Stimulated activated CD4-positive, alpha-beta T cell treated with anti-CD3 and anti-CD28 coated beads, Interleukin-1b, Interleukin-23, amount 100 ng/mL, for 48 hours (primary cell): ENCODE measurements around the gene ZFP91.
"Not testable (repeated sequence)": the region's sequence is repeated elsewhere in the genome, so short reads cannot be mapped to it uniquely, and the experiment has no call there.

Source experiments
- DNase-seq: peaks from one replicate; pipeline ENCODE4 v3.0.0-alpha.2; 2020

Gene ZFP91

GRCh38 chr11:58578635-58579191 lies at the start of gene ZFP91:
TSS of gene ZFP91 (plus strand) at chr11:58579063. CDS start at chr11:58579282, 219 bp downstream.
- peak; percentile 97 for DNase-seq

- DNase-seq, result no peak
Measured at GRCh38 chr11:58530236-58530635, 48.6 kb upstream of the ZFP91 start.

- no peak for DNase-seq
Measured at GRCh38 chr11:58531865-58532341, 47.0 kb upstream of the ZFP91 start.

- no peak for DNase-seq
Measured at GRCh38 chr11:58546841-58547240, 32.0 kb upstream of the ZFP91 start.

GRCh38 chr11:58549644-58550043 lies 29.2 kb upstream of the ZFP91 start:
- DNase-seq, result no peak

GRCh38 chr11:58560842-58561241 lies 18.0 kb upstream of the ZFP91 start:
- DNase-seq, result no peak

GRCh38 chr11:58561394-58562098 lies 17.3 kb upstream of the ZFP91 start:
- DNase-seq, result no peak

GRCh38 chr11:58562375-58562800 lies 16.5 kb upstream of the ZFP91 start:
- DNase-seq, result no peak

GRCh38 chr11:58564231-58564630 lies 14.6 kb upstream of the ZFP91 start:
- no peak for DNase-seq

GRCh38 chr11:58567889-58568512 lies 10.9 kb upstream of the ZFP91 start:
- DNase-seq, result peak; percentile 71

GRCh38 chr11:58572906-58573305 lies 6.0 kb upstream of the ZFP91 start:
- DNase-seq, result not testable (repeated sequence)

GRCh38 chr11:58573451-58574104 lies 5.3 kb upstream of the ZFP91 start:
- DNase-seq, result peak; percentile 74

- no peak for DNase-seq
Measured at GRCh38 chr11:58574881-58575280, 4.0 kb upstream of the ZFP91 start.

- peak; percentile 42 for DNase-seq
Measured at GRCh38 chr11:58575377-58576020, 3.4 kb upstream of the ZFP91 start, which contains the start of gene LPXN. TSS of gene LPXN (minus strand) at chr11:58575856. CDS start at chr11:58575772, 84 bp downstream.

GRCh38 chr11:58576887-58577471 lies 1.9 kb upstream of the ZFP91 start:
- no peak for DNase-seq

- peak; percentile 83 for DNase-seq
Measured at GRCh38 chr11:58577555-58578135, 1.2 kb upstream of the ZFP91 start.

- DNase-seq, result peak; percentile 93
Measured at GRCh38 chr11:58578136-58578634, 678 bp upstream of the ZFP91 start.

GRCh38 chr11:58579192-58580129 lies 598 bp downstream of the ZFP91 start:
- peak; percentile 93 for DNase-seq

- DNase-seq, result no peak
Measured at GRCh38 chr11:58580311-58580710, 1.4 kb downstream of the ZFP91 start.

GRCh38 chr11:58582437-58582836 lies 3.6 kb downstream of the ZFP91 start:
- DNase-seq, result no peak

GRCh38 chr11:58586998-58587397 lies 8.1 kb downstream of the ZFP91 start:
- no peak for DNase-seq
